K562 (cell line): Measurements from ENCODE around the gene CCDC9B. TPM values are rescaled to one million over a fixed set of nuclear protein-coding genes. Genes with fewer than 3 reads are reported as not detected.

Source experiments
- ATF1 ChIP-seq, 2 experiments: fragments of 450-650 bp in 1 of 2; IDR thresholded peaks; 2 replicates each; pipeline ENCODE4 v1.6.1; 2016; ENCODE audit warnings: missing compliant biosample characterization in 1 of 2, missing genetic modification characterization in 1 of 2
- ATF7 ChIP-seq: fragments of 450-650 bp; IDR thresholded peaks from 2 replicates; pipeline ENCODE4 v1.7.1; 2014; ENCODE audit warnings: mild to moderate bottlenecking, moderate library complexity
- CEBPG ChIP-seq, 3 experiments: fragments of 200-800 bp in 1 of 3; sonication (Bioruptor generic) in 1 of 3; sonication (generic) in 1 of 3; formaldehyde crosslinking in 1 of 3; IDR thresholded peaks in 2 of 3; conservative IDR thresholded peaks in 1 of 3; 2 replicates each; pipeline versions ENCODE4 v1.6.1 to v1.8.0; 2016 to 2022; ENCODE audit warnings: missing compliant biosample characterization in 2 of 3, missing genetic modification characterization in 2 of 3, mild to moderate bottlenecking in 1 of 3, missing genetic modification reagents in 1 of 3
- DPF2 ChIP-seq: fragments of 450-650 bp; IDR thresholded peaks from 2 replicates; pipeline ENCODE4 v1.6.1; 2016
- GATA2 ChIP-seq: sonication (generic); formaldehyde crosslinking; IDR thresholded peaks from 2 replicates; pipeline ENCODE4 v1.4.0; 2020; ENCODE audit warnings: mild to moderate bottlenecking, missing genetic modification reagents
- PCBP1 ChIP-seq: fragments of 200-400 bp; formaldehyde crosslinking; IDR thresholded peaks from 2 replicates; pipeline ENCODE4 v1.6.1; 2018; ENCODE audit warnings: mild to moderate bottlenecking, low read depth, low read length; ENCODE audit not compliant: poor library complexity, severe bottlenecking
- PHB ChIP-seq: fragments of 250-450 bp; sonication (Bioruptor Pico); IDR thresholded peaks from 2 replicates; pipeline ENCODE4 v1.5.0; 2021
- RBM39 ChIP-seq: fragments of 200-400 bp; formaldehyde crosslinking; optimal IDR thresholded peaks from 2 replicates; pipeline ENCODE3; 2018; ENCODE audit warnings: low read depth, low read length
- RCOR1 ChIP-seq, 2 experiments: IDR thresholded peaks; 2 replicates each; pipeline ENCODE4 v1.6.1; 2012; ENCODE audit warnings: low read depth in 2 of 2, low read length in 2 of 2, borderline replicate concordance in 1 of 2, improper control_type of control experiment in 1 of 2
- YY1 ChIP-seq, 3 experiments: IDR thresholded peaks; 2 replicates each; pipeline ENCODE4 v1.6.1; 2011; ENCODE audit warnings: low read length in 2 of 3, mild to moderate bottlenecking in 2 of 3, moderate library complexity in 2 of 3, borderline replicate concordance in 1 of 3, control low read depth in 1 of 3, low read depth in 1 of 3; ENCODE audit not compliant: insufficient read depth in 3 of 3, insufficient replicate concordance in 2 of 3, control insufficient read depth in 1 of 3, insufficient read length in 1 of 3; ENCODE audit errors: extremely low read depth in 1 of 3
- ZBTB1 ChIP-seq: sonication (generic); formaldehyde crosslinking; IDR thresholded peaks from 2 replicates; pipeline ENCODE4 v1.8.1; 2023; ENCODE audit warnings: missing genetic modification reagents, low read depth, mild to moderate bottlenecking, borderline replicate concordance
- ZNF282 ChIP-seq: sonication (generic); formaldehyde crosslinking; IDR thresholded peaks from 2 replicates; pipeline ENCODE4 v1.8.1; 2023; ENCODE audit warnings: missing genetic modification reagents
- ZNF589 ChIP-seq: fragments of 200-800 bp; sonication (Bioruptor generic); IDR thresholded peaks from 2 replicates; pipeline ENCODE4 v1.6.1; 2016; ENCODE audit warnings: low read depth, missing genetic modification characterization, missing compliant biosample characterization
- polyA plus RNA-seq, 8 experiments: library from polyadenylated mRNA; depleted of rRNA in 4 of 8; stranded (reverse) in 5 of 8; unstranded in 3 of 8; fragments of >200 nt; fragmentation: Nextera tagmentation in 2 of 8; fragmentation: Illumina TruSeq in 1 of 8; extraction: Ambion mirVana in 2 of 8; extraction: Trizol in 1 of 8; gene quantifications; 2 replicates each; pipeline versions ENCODE4 v1.2.1 to v1.2.3, GENCODE V29; 2011 to 2014; ENCODE audit warnings: inconsistent platforms in 1 of 8, missing spikeins in 1 of 8
- total RNA-seq, 7 experiments: library from RNA; depleted of rRNA in 6 of 7; stranded (reverse); fragments of >200 nt in 6 of 7; fragmentation: Illumina TruSeq in 2 of 7; extraction: Trizol in 2 of 7; gene quantifications; 2 replicates each; pipeline versions ENCODE4 v1.2.1 to v1.2.3, GENCODE V29; 2011 to 2021; ENCODE audit warnings: low replicate concordance in 1 of 7
- TF ChIP-seq, protein P1 (sequence below): sonication (generic); formaldehyde crosslinking; IDR thresholded peaks from 2 replicates; pipeline ENCODE4 v1.8.0; 2023; ENCODE audit warnings: mild to moderate bottlenecking, missing genetic modification reagents
- TF ChIP-seq, protein P2 (sequence below), 2 experiments: IDR thresholded peaks; 2 replicates each; pipeline ENCODE4 v1.6.1; 2012; ENCODE audit warnings: improper control_type of control experiment in 2 of 2, low read depth in 2 of 2, low read length in 2 of 2, borderline replicate concordance in 1 of 2
- TF ChIP-seq, protein P3 (sequence below), 2 experiments: fragments of 450-650 bp; conservative IDR thresholded peaks; 2 replicates each; pipeline ENCODE4 v1.6.1; 2017; ENCODE audit warnings: mild to moderate bottlenecking in 2 of 2, moderate library complexity in 2 of 2

The CCDC9B gene
- total and polyA plus RNA-seq, 9 of the 15 experiments (the other 6 are each of a cell fraction or from before 2014, with no cell fraction given) = 0.01 to 0.47 (median 0.15) TPM; not detected in 1

DNA sequence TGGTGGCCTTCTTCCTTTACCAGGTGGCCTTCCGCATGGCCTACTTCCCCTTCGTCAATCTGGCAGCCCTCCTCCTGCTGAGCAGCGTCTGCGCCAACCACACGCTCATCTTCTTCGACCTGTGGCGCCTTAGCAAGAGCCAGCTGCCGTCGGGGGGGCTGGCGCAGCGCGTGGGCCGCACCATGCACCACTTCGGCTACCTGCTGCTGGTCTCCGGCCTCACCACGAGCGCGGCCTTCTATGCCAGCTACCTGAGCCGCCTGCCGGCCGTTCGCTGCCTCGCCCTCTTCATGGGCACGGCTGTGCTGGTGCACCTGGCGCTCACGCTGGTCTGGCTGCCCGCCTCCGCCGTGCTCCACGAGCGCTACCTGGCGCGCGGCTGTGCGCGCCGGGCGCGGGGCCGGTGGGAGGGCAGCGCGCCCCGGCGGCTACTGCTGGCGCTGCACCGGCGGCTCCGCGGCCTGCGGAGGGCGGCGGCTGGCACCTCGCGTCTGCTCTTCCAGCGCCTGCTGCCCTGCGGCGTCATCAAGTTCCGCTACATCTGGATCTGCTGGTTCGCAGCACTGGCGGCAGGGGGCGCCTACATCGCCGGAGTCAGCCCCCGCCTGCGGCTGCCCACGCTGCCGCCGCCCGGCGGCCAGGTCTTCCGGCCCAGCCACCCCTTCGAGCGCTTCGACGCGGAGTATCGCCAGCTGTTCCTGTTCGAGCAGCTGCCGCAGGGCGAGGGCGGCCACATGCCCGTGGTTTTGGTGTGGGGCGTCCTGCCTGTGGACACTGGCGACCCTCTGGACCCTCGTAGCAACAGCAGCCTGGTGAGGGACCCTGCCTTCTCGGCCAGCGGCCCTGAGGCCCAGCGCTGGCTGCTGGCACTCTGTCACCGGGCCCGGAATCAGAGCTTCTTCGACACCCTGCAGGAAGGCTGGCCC, 27.2 kb upstream of the CCDC9B start (continued):
- TF ChIP-seq, protein P1, sequence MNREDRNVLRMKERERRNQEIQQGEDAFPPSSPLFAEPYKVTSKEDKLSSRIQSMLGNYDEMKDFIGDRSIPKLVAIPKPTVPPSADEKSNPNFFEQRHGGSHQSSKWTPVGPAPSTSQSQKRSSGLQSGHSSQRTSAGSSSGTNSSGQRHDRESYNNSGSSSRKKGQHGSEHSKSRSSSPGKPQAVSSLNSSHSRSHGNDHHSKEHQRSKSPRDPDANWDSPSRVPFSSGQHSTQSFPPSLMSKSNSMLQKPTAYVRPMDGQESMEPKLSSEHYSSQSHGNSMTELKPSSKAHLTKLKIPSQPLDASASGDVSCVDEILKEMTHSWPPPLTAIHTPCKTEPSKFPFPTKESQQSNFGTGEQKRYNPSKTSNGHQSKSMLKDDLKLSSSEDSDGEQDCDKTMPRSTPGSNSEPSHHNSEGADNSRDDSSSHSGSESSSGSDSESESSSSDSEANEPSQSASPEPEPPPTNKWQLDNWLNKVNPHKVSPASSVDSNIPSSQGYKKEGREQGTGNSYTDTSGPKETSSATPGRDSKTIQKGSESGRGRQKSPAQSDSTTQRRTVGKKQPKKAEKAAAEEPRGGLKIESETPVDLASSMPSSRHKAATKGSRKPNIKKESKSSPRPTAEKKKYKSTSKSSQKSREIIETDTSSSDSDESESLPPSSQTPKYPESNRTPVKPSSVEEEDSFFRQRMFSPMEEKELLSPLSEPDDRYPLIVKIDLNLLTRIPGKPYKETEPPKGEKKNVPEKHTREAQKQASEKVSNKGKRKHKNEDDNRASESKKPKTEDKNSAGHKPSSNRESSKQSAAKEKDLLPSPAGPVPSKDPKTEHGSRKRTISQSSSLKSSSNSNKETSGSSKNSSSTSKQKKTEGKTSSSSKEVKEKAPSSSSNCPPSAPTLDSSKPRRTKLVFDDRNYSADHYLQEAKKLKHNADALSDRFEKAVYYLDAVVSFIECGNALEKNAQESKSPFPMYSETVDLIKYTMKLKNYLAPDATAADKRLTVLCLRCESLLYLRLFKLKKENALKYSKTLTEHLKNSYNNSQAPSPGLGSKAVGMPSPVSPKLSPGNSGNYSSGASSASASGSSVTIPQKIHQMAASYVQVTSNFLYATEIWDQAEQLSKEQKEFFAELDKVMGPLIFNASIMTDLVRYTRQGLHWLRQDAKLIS (CRISPR knock-in tag) = peak; percentile 89
- peak; percentile 19; the same call in 1 of the 2 replicates for TF ChIP-seq DPF2
- TF ChIP-seq RCOR1 (IDR thresholded peaks at IDR 0.05; ENCODE audit: borderline replicate concordance in 1 of 2, low read depth in 2 of 2, low read length in 2 of 2) = peak in 1 of 2 experiments; percentile 71; a peak in 2 of 4 replicates
- TF ChIP-seq, protein P2, sequence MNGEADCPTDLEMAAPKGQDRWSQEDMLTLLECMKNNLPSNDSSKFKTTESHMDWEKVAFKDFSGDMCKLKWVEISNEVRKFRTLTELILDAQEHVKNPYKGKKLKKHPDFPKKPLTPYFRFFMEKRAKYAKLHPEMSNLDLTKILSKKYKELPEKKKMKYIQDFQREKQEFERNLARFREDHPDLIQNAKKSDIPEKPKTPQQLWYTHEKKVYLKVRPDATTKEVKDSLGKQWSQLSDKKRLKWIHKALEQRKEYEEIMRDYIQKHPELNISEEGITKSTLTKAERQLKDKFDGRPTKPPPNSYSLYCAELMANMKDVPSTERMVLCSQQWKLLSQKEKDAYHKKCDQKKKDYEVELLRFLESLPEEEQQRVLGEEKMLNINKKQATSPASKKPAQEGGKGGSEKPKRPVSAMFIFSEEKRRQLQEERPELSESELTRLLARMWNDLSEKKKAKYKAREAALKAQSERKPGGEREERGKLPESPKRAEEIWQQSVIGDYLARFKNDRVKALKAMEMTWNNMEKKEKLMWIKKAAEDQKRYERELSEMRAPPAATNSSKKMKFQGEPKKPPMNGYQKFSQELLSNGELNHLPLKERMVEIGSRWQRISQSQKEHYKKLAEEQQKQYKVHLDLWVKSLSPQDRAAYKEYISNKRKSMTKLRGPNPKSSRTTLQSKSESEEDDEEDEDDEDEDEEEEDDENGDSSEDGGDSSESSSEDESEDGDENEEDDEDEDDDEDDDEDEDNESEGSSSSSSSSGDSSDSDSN (IDR thresholded peaks at IDR 0.05; ENCODE audit: borderline replicate concordance in 1 of 2, low read depth in 2 of 2, low read length in 2 of 2) = peak in 1 of 2 experiments; percentile 88; a peak in 3 of 4 replicates
- TF ChIP-seq ATF7 = peak; percentile 58; the same call in 1 of the 2 replicates
- TF ChIP-seq ATF1 (CRISPR knock-in tag; IDR thresholded peaks at IDR 0.05) = no peak
- peak; percentile 64; the same call in 1 of the 2 replicates for TF ChIP-seq ATF1 (tag; IDR thresholded peaks at IDR 0.05)
- TF ChIP-seq ZNF282 (CRISPR knock-in tag) = peak; percentile 97
- no peak for TF ChIP-seq RBM39
- TF ChIP-seq GATA2 = 0 out of 2 replicates have a peak, but pooled peaks have one; percentile 3
- TF ChIP-seq, protein P3, sequence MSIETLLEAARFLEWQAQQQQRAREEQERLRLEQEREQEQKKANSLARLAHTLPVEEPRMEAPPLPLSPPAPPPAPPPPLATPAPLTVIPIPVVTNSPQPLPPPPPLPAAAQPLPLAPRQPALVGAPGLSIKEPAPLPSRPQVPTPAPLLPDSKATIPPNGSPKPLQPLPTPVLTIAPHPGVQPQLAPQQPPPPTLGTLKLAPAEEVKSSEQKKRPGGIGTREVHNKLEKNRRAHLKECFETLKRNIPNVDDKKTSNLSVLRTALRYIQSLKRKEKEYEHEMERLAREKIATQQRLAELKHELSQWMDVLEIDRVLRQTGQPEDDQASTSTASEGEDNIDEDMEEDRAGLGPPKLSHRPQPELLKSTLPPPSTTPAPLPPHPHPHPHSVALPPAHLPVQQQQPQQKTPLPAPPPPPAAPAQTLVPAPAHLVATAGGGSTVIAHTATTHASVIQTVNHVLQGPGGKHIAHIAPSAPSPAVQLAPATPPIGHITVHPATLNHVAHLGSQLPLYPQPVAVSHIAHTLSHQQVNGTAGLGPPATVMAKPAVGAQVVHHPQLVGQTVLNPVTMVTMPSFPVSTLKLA (conservative IDR thresholded peaks at IDR 0.05) = peak in 1 of 2 experiments; percentile 59; a peak in 1 of 4 replicates
- peak; percentile 37 for TF ChIP-seq PCBP1
- peak; percentile 88 for TF ChIP-seq ZBTB1 (CRISPR knock-in tag)
- no peak for TF ChIP-seq ZNF589 (CRISPR knock-in tag)
- no peak for TF ChIP-seq CEBPG (CRISPR knock-in tag; IDR thresholded peaks at IDR 0.05)
- no peak for TF ChIP-seq CEBPG (tag; conservative IDR thresholded peaks at IDR 0.05 in 1 of 2, IDR thresholded peaks at IDR 0.05 in 1 of 2)
- TF ChIP-seq PHB = no peak
- peak in 2 of 3 experiments; percentile 53 to 74 for TF ChIP-seq YY1 (IDR thresholded peaks at IDR 0.05; ENCODE audit: borderline replicate concordance in 1 of 3, control insufficient read depth in 1 of 3, extremely low read depth in 1 of 3, insufficient read depth in 3 of 3, insufficient read length in 1 of 3, insufficient replicate concordance in 2 of 3, low read depth in 1 of 3, low read length in 2 of 3)
